K562 (cell line): Measurements from ENCODE around the gene VPS26A. TPM values are rescaled to one million over a fixed set of nuclear protein-coding genes. Genes with fewer than 3 reads are reported as not detected.

Experiments used
- ATAC-seq: fragments of 200-7000 bp; cut with Tn5 transposase; 3 replicates; pipeline ENCODE4 v1.9.1; 2020; ENCODE audit warnings: moderate library complexity
- BruUV-seq: library from RNA; stranded (reverse); fragments of 400-500 nt; replicated peaks from 2 replicates; lab custom pipeline; 2021; lab: Mats Ljungman, UMichigan
- CTCF ChIA-PET: fragments of 300-600 bp; formaldehyde crosslinking; extraction: SDS; loops from one replicate; lab custom pipeline; 2021; ENCODE audit warnings: low intra/inter-chr PET ratio; lab: Yijun Ruan, JAX
- POLR2A ChIA-PET: fragments of 300-600, 350-650 bp; sonication (Branson Sonifier 250); formaldehyde crosslinking; extraction: SDS; loops from one replicate; lab custom pipeline; 2021; ENCODE audit warnings: antibody characterized with exemption, inconsistent platforms; lab: Yijun Ruan, JAX
- DNase-seq, 4 experiments: peaks; one replicate each; pipeline versions ENCODE4 v3.0.0 to v3.0.0-alpha.2; 2011 to 2018; ENCODE audit warnings: low spot score in 3 of 4, mixed read lengths in 3 of 4; ENCODE audit errors: extremely low read depth in 1 of 4
- FAIRE-seq: peaks from 2 replicates; lab custom pipeline; 2011; peaks lifted over from hg19 to GRCh38; lab: Jason Lieb, UNC
- H2AFZ ChIP-seq: 2 replicates; pipeline ENCODE4 v1.6.0; 2011; ENCODE audit warnings: low read depth, low read length, control low read depth, inconsistent platforms
- H3K27ac ChIP-seq: fragments of 200-600 bp; 3 replicates; pipeline ENCODE4 v1.8.0; 2011; ENCODE audit warnings: low read depth, mild to moderate bottlenecking, control low read depth, inconsistent platforms, low read length, moderate library complexity, mixed read lengths; ENCODE audit errors: extremely low read depth
- H3K27me3 ChIP-seq, 2 experiments: fragments of 300-600 bp in 1 of 2; 2 replicates in 1 of 2; 3 replicates in 1 of 2; pipeline versions ENCODE4 v1.6.0 to v1.8.0; 2011; ENCODE audit warnings: inconsistent platforms in 2 of 2, low read length in 2 of 2, mild to moderate bottlenecking in 1 of 2, mixed read lengths in 1 of 2, moderate library complexity in 1 of 2; ENCODE audit not compliant: control insufficient read depth in 2 of 2, insufficient read depth in 2 of 2
- H3K36me3 ChIP-seq: fragments of 300-600 bp; 3 replicates; pipeline ENCODE4 v1.8.0; 2011; ENCODE audit warnings: mild to moderate bottlenecking, low read length, inconsistent platforms; ENCODE audit not compliant: control insufficient read depth, insufficient read depth
- H3K4me1 ChIP-seq, 2 experiments: fragments of 200-600 bp in 1 of 2; replicated peaks in 1 of 2; 2 replicates in 1 of 2; 3 replicates in 1 of 2; pipeline versions ENCODE4 v1.5.1 to v1.8.0; 2011; ENCODE audit warnings: inconsistent platforms in 2 of 2, low read length in 2 of 2, mild to moderate bottlenecking in 1 of 2, mixed read lengths in 1 of 2, moderate library complexity in 1 of 2; ENCODE audit not compliant: control insufficient read depth in 2 of 2, insufficient read depth in 2 of 2
- H3K4me2 ChIP-seq: 2 replicates; pipeline ENCODE4 v1.6.1; 2011; ENCODE audit warnings: low read length, control low read depth, inconsistent platforms, mixed read lengths; ENCODE audit not compliant: insufficient read depth
- H3K4me3 ChIP-seq: fragments of 200-600 bp; sonication (generic), shearing (Covaris generic); 2 replicates; pipeline ENCODE4 v1.5.1; 2016; ENCODE audit warnings: control low read depth, inconsistent platforms
- H3K79me2 ChIP-seq: fragments of 200-600 bp; 3 replicates; pipeline ENCODE4 v1.8.0; 2011; ENCODE audit warnings: low read length, inconsistent platforms; ENCODE audit not compliant: control insufficient read depth, insufficient read depth
- H3K9ac ChIP-seq, 2 experiments: 2 replicates each; pipeline versions ENCODE4 v1.6.0 to v1.6.1; 2011; ENCODE audit warnings: low read depth in 2 of 2, low read length in 2 of 2, control low read depth in 1 of 2, inconsistent platforms in 1 of 2, mild to moderate bottlenecking in 1 of 2, mixed read lengths in 1 of 2; ENCODE audit not compliant: insufficient read depth in 1 of 2
- H3K9me1 ChIP-seq: one replicate; pipeline ENCODE4 v1.6.0; 2011; ENCODE audit warnings: inconsistent platforms, mild to moderate bottlenecking, low read length, moderate library complexity; ENCODE audit not compliant: control insufficient read depth, insufficient read depth
- H3K9me3 ChIP-seq: replicated peaks from 2 replicates; pipeline ENCODE4 v1.5.1; 2011; ENCODE audit warnings: low read depth, low read length, inconsistent platforms; ENCODE audit not compliant: control insufficient read depth, insufficient read depth
- H4K20me1 ChIP-seq: replicated peaks from 2 replicates; pipeline ENCODE4 v1.6.1; 2011; ENCODE audit warnings: low read length, inconsistent platforms, mixed read lengths; ENCODE audit not compliant: control insufficient read depth, insufficient read depth
- MEIS2 ChIP-seq: fragments of 450-650 bp; IDR thresholded peaks from 2 replicates; pipeline ENCODE4 v1.6.1; 2014; ENCODE audit warnings: mild to moderate bottlenecking; ENCODE audit not compliant: partially characterized antibody
- PBX2 ChIP-seq, 2 experiments: IDR thresholded peaks in 1 of 2; conservative IDR thresholded peaks in 1 of 2; 2 replicates each; pipeline ENCODE4 v1.6.1; 2016; ENCODE audit warnings: low read depth in 2 of 2, mild to moderate bottlenecking in 1 of 2, missing compliant biosample characterization in 1 of 2, missing genetic modification characterization in 1 of 2, moderate library complexity in 1 of 2
- PKNOX1 ChIP-seq: fragments of 450-650 bp; IDR thresholded peaks from 2 replicates; pipeline ENCODE4 v1.6.1; 2016
- SNAPC5 ChIP-seq: fragments of 250-450 bp; sonication (Bioruptor Pico); IDR thresholded peaks from 2 replicates; pipeline ENCODE4 v1.8.0; 2021; ENCODE audit warnings: moderate library complexity, mild to moderate bottlenecking, inconsistent platforms
- TFAM ChIP-seq: fragments of 250-450 bp; sonication (Bioruptor Pico); conservative IDR thresholded peaks from 2 replicates; pipeline ENCODE4 v1.5.0; 2021; ENCODE audit warnings: mild to moderate bottlenecking, moderate library complexity
- TRIM24 ChIP-seq, 2 experiments: fragments of 450-650 bp; IDR thresholded peaks; 2 replicates each; pipeline ENCODE4 v1.6.1; 2016
- USF2 ChIP-seq: sonication (generic); formaldehyde crosslinking; IDR thresholded peaks from 2 replicates; pipeline ENCODE4 v1.5.0; 2020; ENCODE audit warnings: missing genetic modification reagents
- ZNF174 ChIP-seq: fragments of 250-450 bp; sonication (Bioruptor Pico); IDR thresholded peaks from 2 replicates; pipeline ENCODE4 v1.4.0; 2020; ENCODE audit warnings: mild to moderate bottlenecking
- WGBS: fragments of 100-300 bp; shearing (Covaris generic); methylation state at CpG from one replicate; pipeline ENCODE4 v1.1.6; 2016; ENCODE audit warnings: low coverage, mixed read lengths; ENCODE audit not compliant: insufficient coverage; ENCODE audit errors: missing lambda C conversion rate; 5-methylcytosine and 5-hydroxymethylcytosine counted together
- in situ Hi-C: fragments of 300-500 bp; cut with MboI; formaldehyde crosslinking; loops from 4 replicates; pipeline ENCODE4 v1.15.0; 2018; ENCODE audit warnings: inconsistent platforms, mixed read lengths
- intact Hi-C: fragments of 100-400 bp; cut with micrococcal nuclease; formaldehyde crosslinking; loops from 2 replicates; pipeline ENCODE4 v1.14.2; 2022
- polyA plus RNA-seq, 8 experiments: library from polyadenylated mRNA; depleted of rRNA in 4 of 8; stranded (reverse) in 5 of 8; unstranded in 3 of 8; fragments of >200 nt; fragmentation: Nextera tagmentation in 2 of 8; fragmentation: Illumina TruSeq in 1 of 8; extraction: Ambion mirVana in 2 of 8; extraction: Trizol in 1 of 8; gene quantifications; 2 replicates each; pipeline versions ENCODE4 v1.2.1 to v1.2.3, GENCODE V29; 2011 to 2014; ENCODE audit warnings: inconsistent platforms in 1 of 8, missing spikeins in 1 of 8
- total RNA-seq, 7 experiments: library from RNA; depleted of rRNA in 6 of 7; stranded (reverse); fragments of >200 nt in 6 of 7; fragmentation: Illumina TruSeq in 2 of 7; extraction: Trizol in 2 of 7; gene quantifications; 2 replicates each; pipeline versions ENCODE4 v1.2.1 to v1.2.3, GENCODE V29; 2011 to 2021; ENCODE audit warnings: low replicate concordance in 1 of 7

VPS26A gene
- total and polyA plus RNA-seq, 9 of the 15 experiments (the other 6 are each of a cell fraction or from before 2014, with no cell fraction given) = 47.1 to 137 (median 69.3) TPM

- DNase-seq = no peak
- Histone ChIP-seq H3K79me2 (peaks cover 87% of the 10 kb centered on the region), H3K9me1 (no peaks in the 10 kb centered on the region), H3K4me3 (no peak overlapping the region), H4K20me1 (no peaks in the 10 kb centered on the region), H3K4me2 (no peak overlapping the region), H3K9ac (no peak overlapping the region), H2AFZ (no peak overlapping the region), H3K4me1 (no peaks in the 10 kb centered on the region; a peak in 1 of 5 replicates), H3K27ac (no peak overlapping the region), H3K27me3 (no peaks in the 10 kb centered on the region), H3K9me3 (no peaks in the 10 kb centered on the region), H3K36me3 (peaks cover 16% of the 10 kb centered on the region; the same call in 1 of the 3 replicates)
- POLR2A ChIA-PET = no interaction called here
- intact Hi-C loops = no loop called here
- in situ Hi-C loops = no loop called here
- FAIRE-seq = no peak
- BruUV-seq = no TSS peak
- 69% methylated on average over 1 of the region's 1 CpG for WGBS
- no peak for ATAC-seq
- CTCF ChIA-PET = no interaction called here
- TF ChIP-seq MEIS2 (peak; percentile 75), ZNF174 (no peak), TRIM24 (IDR thresholded peaks at IDR 0.05) (no peak), PKNOX1 (peak; percentile 78), PBX2 (CRISPR knock-in tag; IDR thresholded peaks at IDR 0.05; ENCODE audit: low read depth) (no peak), PBX2 (tag; conservative IDR thresholded peaks at IDR 0.05; ENCODE audit: low read depth) (0 out of 2 replicates have a peak, but pooled peaks have one; percentile 36), SNAPC5 (no peak), USF2 (CRISPR knock-in tag) (no peak), TFAM (CRISPR knock-in tag) (no peak)
Measured at GRCh38 chr10:69145329-69145728, 21.4 kb downstream of the VPS26A start.
